CD4-positive, alpha-beta T cell (primary cell): ENCODE data around the gene VGLL4. TPM values are rescaled to one million over a fixed set of nuclear protein-coding genes. Genes with fewer than 3 reads are reported as not detected.
"Not testable (repeated sequence)": the region's sequence is repeated elsewhere in the genome, so short reads cannot be mapped to it uniquely, and the experiment has no call there.

ENCODE experiments used
- ATAC-seq: fragments of 200-7000 bp; cut with Tn5 transposase; one replicate; pipeline ENCODE4 v1.10.0; 2022; ENCODE audit warnings: mild to moderate bottlenecking; ENCODE audit not compliant: poor library complexity
- CTCF ChIA-PET: fragments of 350-600 bp; sonication (Branson Sonifier 250); formaldehyde crosslinking; loops from one replicate; lab custom pipeline; 2021; ENCODE audit warnings: antibody characterized with exemption, inconsistent platforms; lab: Charles Lee
- POLR2A ChIA-PET: fragments of 350-600 bp; sonication (Branson Sonifier 250); formaldehyde crosslinking; loops from one replicate; lab custom pipeline; 2021; ENCODE audit warnings: antibody characterized with exemption, inconsistent platforms; lab: Charles Lee
- DNase-seq, 14 experiments: peaks; one replicate each; pipeline ENCODE4 v3.0.0-alpha.2; 2013 to 2020; ENCODE audit warnings: mixed read lengths in 2 of 14
- H3K27ac ChIP-seq, 2 donors: one replicate each; pipeline versions ENCODE4 v1.5.1 to v1.7.0; 2013; ENCODE audit warnings: low read length in 2 of 2, low read depth in 1 of 2, mild to moderate bottlenecking in 1 of 2
- H3K27me3 ChIP-seq, 2 experiments: 1 replicate in 1 of 2; 2 replicates in 1 of 2; pipeline versions ENCODE4 v1.6.1 to v1.7.0; 2013; ENCODE audit warnings: low read length in 2 of 2, control low read depth in 1 of 2, mild to moderate bottlenecking in 1 of 2, moderate library complexity in 1 of 2; ENCODE audit not compliant: insufficient read depth in 2 of 2, control insufficient read depth in 1 of 2
- H3K36me3 ChIP-seq: one replicate; pipeline ENCODE4 v1.6.1; 2013; ENCODE audit warnings: low read length, control low read depth; ENCODE audit not compliant: insufficient read depth
- H3K4me1 ChIP-seq: one replicate; pipeline ENCODE4 v1.6.1; 2013; ENCODE audit warnings: low read length, control low read depth; ENCODE audit not compliant: insufficient read depth
- H3K4me3 ChIP-seq: one replicate; pipeline ENCODE4 v1.5.1; 2013; ENCODE audit warnings: mild to moderate bottlenecking, low read length, moderate library complexity
- H3K9me3 ChIP-seq, 2 experiments: 1 replicate in 1 of 2; 2 replicates in 1 of 2; pipeline versions ENCODE4 v1.6.1 to v1.7.0; 2013; ENCODE audit warnings: low read length in 2 of 2, mild to moderate bottlenecking in 2 of 2, control low read depth in 1 of 2, moderate library complexity in 1 of 2; ENCODE audit not compliant: control insufficient read depth in 1 of 2, insufficient read depth in 1 of 2
- H3K27ac Mint-ChIP-seq: one replicate; pipeline ENCODE4 v1.8.0; 2020; ENCODE audit warnings: mixed read lengths
- H3K27me3 Mint-ChIP-seq: one replicate; pipeline ENCODE4 v1.8.0; 2021; ENCODE audit warnings: mixed read lengths
- H3K36me3 Mint-ChIP-seq: one replicate; pipeline ENCODE4 v1.8.0; 2021; ENCODE audit warnings: low read depth, mixed read lengths
- H3K4me1 Mint-ChIP-seq: one replicate; pipeline ENCODE4 v1.8.0; 2021; ENCODE audit warnings: low read depth, mixed read lengths
- H3K4me3 Mint-ChIP-seq: one replicate; pipeline ENCODE4 v1.8.0; 2020; ENCODE audit warnings: mild to moderate bottlenecking, mixed read lengths
- H3K9me3 Mint-ChIP-seq: one replicate; pipeline ENCODE4 v1.8.0; 2020; ENCODE audit warnings: mixed read lengths
- CTCF ChIP-seq: fragments of 200-600 bp; IDR thresholded peaks from one replicate; pipeline ENCODE4 v1.8.0; 2022; ENCODE audit warnings: antibody characterized with exemption, mild to moderate bottlenecking
- intact Hi-C, 2 experiments: fragments of 100-400 bp; cut with DNase I in 1 of 2; cut with micrococcal nuclease in 1 of 2; formaldehyde crosslinking; loops; one replicate each; pipeline versions ENCODE4 v1.15.1 to v1.9.0; 2023 to 2025; cut with DNase I, micrococcal nuclease
- total RNA-seq, 174 experiments: library from RNA in 2 of 174; stranded (reverse) in 2 of 174; gene quantifications; one replicate each; pipeline ENCODE4 v1.2.3 and lab custom pipeline; 2021 to 2026

VGLL4 gene
- total RNA-seq, 2 experiments from 2014 or later, result 10.5 to 11.3 TPM

- Histone ChIP-seq H3K27ac (no peak overlapping the region), H3K36me3 (no peaks in the 10 kb centered on the region), H3K4me1 (no peaks in the 10 kb centered on the region), H3K4me3 (no peak overlapping the region), H3K9me3 (no peaks in the 10 kb centered on the region), H3K27me3 (no peaks in the 10 kb centered on the region)
- no peak for ATAC-seq
- POLR2A ChIA-PET, result no interaction called here
- Mint-ChIP-seq H3K4me1 (no peaks in the 10 kb centered on the region), H3K36me3 (peaks cover 13% of the 10 kb centered on the region), H3K27me3 (no peaks in the 10 kb centered on the region), H3K27ac (no peak overlapping the region), H3K9me3 (no peaks in the 10 kb centered on the region), H3K4me3 (no peak overlapping the region)
- CTCF ChIA-PET, result no interaction called here
- intact Hi-C loops, result no loop called here
- no peak for TF ChIP-seq CTCF
- no peak for DNase-seq
Measured at GRCh38 chr3:11690863-11691766, 47.4 kb upstream of the VGLL4 start.

GRCh38 chr3:11689749-11690148 is 46.0 kb upstream of the VGLL4 start:
- POLR2A ChIA-PET, result no interaction called here
- DNase-seq (no peak), ATAC-seq (no peak)
- Histone ChIP-seq H3K27me3 (no peaks in the 10 kb centered on the region), H3K36me3 (no peaks in the 10 kb centered on the region), H3K4me1 (no peaks in the 10 kb centered on the region), H3K9me3 (no peaks in the 10 kb centered on the region), H3K4me3 (no peak overlapping the region), H3K27ac (no peak overlapping the region)
- Mint-ChIP-seq H3K9me3 (peaks cover 2% of the 10 kb centered on the region), H3K4me3 (no peak overlapping the region), H3K36me3 (peaks cover 13% of the 10 kb centered on the region), H3K4me1 (no peaks in the 10 kb centered on the region), H3K27ac (no peak overlapping the region), H3K27me3 (no peaks in the 10 kb centered on the region)
- intact Hi-C loops, result no loop called here
- CTCF ChIA-PET, result no interaction called here
- TF ChIP-seq CTCF, result no peak

- H3K36me3 ChIP-seq, POLR2A ChIA-PET, H3K4me1 ChIP-seq, H3K4me3 Mint-ChIP-seq, H3K27me3 ChIP-seq, DNase-seq, intact Hi-C loops, H3K4me3 ChIP-seq, H3K27me3 Mint-ChIP-seq, H3K9me3 Mint-ChIP-seq, CTCF ChIA-PET, H3K36me3 Mint-ChIP-seq, H3K4me1 Mint-ChIP-seq, H3K27ac ChIP-seq, H3K27ac Mint-ChIP-seq, H3K9me3 ChIP-seq, ATAC-seq: not testable (repeated sequence)
Measured at GRCh38 chr3:11684980-11685379, 41.3 kb upstream of the VGLL4 start.
